Parietal lobe (tissue), 2 donors: ENCODE data around the gene EIF4A2. TPM values are rescaled to one million over a fixed set of nuclear protein-coding genes. Genes with fewer than 3 reads are reported as not detected.

ENCODE experiments used
- small RNA-seq: library from RNA; depleted of rRNA; stranded (forward); fragments of <200 nt; gene quantifications from one replicate; pipeline ENCODE3, GENCODE V24; 2014; ENCODE audit warnings: low replicate concordance
- total RNA-seq: library from RNA; depleted of rRNA; stranded (reverse); fragments of >200 nt; gene quantifications from one replicate; pipeline ENCODE4 v1.2.3, GENCODE V29; 2014

Gene EIF4A2
- 1,078 TPM for total RNA-seq

GRCh38 chr3:186783058-186783730 lies at the start of gene EIF4A2:
Gene EIF4A2, plus strand, starts transcription at chr3:186783577. Its CDS starts 34 bp downstream, at chr3:186783611.

GRCh38 chr3:186806089-186807055 lies 23.0 kb downstream of the EIF4A2 start, which contains the start of gene RFC4:
Gene RFC4, minus strand, starts transcription at chr3:186806482. Its CDS starts 1,769 bp downstream, at chr3:186804713.

Small RNAs within 50 kb of the gene (small RNA-seq; reads per million reads assigned to genes)
- not detected for gene RF00092
- gene RNU6-1105P = not detected
- gene SNORA4 = not detected
- not detected for gene SNORA63
- not detected for gene SNORA81
- gene SNORD2 = not detected

Other genes with a start within 250 kb of the EIF4A2 start
- 7.2 TPM for gene CRYGS, start 239.2 kb upstream of the EIF4A2 start, total RNA-seq
- gene TBCCD1, start 216.2 kb upstream of the EIF4A2 start, total RNA-seq = 41.3 TPM
- 33.2 TPM for gene DNAJB11, start 212.9 kb upstream of the EIF4A2 start, total RNA-seq
- 0.63 TPM for gene AHSG, start 170.5 kb upstream of the EIF4A2 start, total RNA-seq
- not detected for gene FETUB, start 143.2 kb upstream of the EIF4A2 start, total RNA-seq
- not detected for gene HRG, start 117.6 kb upstream of the EIF4A2 start, total RNA-seq
- gene KNG1, start 66.2 kb upstream of the EIF4A2 start, total RNA-seq = not detected
- gene RFC4, start 22.9 kb downstream of the EIF4A2 start, total RNA-seq = 37.6 TPM
- not detected for gene ADIPOQ, start 59.1 kb downstream of the EIF4A2 start, total RNA-seq
- 110 TPM for gene ST6GAL1, start 146.9 kb downstream of the EIF4A2 start, total RNA-seq